ENCODE measurements around the gene WDFY4.

WDFY4 gene

DNA sequence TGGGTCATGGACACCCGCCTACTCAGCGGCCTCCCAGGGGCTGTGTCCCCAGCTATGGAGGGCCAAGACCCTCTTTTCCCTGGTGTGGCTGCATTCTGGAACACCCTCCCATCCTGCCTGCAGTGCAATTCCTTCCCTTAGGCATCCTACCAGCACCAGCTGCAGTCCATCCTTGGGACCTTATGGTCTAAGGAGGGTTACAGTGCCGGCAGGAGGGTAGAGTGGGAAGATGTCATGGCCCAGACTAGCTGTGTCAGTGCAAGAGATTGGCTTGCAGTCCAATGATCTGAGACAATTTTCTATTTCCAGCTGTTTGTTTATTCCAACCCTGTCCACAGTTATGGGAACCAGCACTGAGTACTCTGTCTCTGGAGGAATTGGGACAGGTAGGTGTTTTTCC is 92.4 kb downstream of the WDFY4 start:
- FAIRE-seq (no peak), DNase-seq (ENCODE audit: insufficient read length, low spot score) (no peak)
- TF ChIP-seq, protein P1, sequence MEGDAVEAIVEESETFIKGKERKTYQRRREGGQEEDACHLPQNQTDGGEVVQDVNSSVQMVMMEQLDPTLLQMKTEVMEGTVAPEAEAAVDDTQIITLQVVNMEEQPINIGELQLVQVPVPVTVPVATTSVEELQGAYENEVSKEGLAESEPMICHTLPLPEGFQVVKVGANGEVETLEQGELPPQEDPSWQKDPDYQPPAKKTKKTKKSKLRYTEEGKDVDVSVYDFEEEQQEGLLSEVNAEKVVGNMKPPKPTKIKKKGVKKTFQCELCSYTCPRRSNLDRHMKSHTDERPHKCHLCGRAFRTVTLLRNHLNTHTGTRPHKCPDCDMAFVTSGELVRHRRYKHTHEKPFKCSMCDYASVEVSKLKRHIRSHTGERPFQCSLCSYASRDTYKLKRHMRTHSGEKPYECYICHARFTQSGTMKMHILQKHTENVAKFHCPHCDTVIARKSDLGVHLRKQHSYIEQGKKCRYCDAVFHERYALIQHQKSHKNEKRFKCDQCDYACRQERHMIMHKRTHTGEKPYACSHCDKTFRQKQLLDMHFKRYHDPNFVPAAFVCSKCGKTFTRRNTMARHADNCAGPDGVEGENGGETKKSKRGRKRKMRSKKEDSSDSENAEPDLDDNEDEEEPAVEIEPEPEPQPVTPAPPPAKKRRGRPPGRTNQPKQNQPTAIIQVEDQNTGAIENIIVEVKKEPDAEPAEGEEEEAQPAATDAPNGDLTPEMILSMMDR (IDR thresholded peaks at IDR 0.05; ENCODE audit: insufficient read depth, missing control alignments) = no peak

DNA sequence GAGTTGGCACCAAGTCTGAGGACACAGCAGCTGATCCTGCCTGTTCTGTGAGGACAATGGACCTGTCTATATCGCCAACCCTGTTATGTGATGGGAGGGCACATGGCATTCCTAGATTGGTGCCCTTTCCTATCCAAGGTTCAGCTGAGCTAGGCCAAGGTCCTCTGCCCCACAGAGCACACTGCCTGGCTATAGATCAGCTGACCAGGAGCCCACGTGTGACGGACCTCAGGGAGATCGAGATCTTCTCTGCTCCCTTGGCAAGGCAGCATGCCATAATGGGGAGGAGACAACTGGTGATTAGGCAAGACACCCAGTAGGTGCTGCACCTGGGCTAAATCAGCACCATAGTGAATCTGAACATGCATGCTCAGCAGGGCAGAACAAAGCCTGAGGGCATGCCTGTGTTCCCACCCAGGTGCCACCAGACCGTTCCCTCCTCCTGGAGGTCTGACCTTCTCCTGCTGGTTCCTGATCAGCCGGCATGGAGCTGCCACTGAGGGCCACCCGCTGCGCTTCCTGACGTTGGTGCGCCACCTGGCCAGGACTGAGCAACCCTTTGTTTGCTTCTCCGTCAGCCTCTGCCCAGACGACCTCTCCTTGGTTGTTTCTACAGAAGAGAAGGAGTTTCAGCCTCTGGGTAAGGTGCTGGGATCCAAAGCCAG is 93.7 kb downstream of the WDFY4 start:
- TF ChIP-seq, protein P1 (IDR thresholded peaks at IDR 0.05; ENCODE audit: insufficient read depth, missing control alignments) = no peak
- FAIRE-seq = no peak
- DNase-seq (ENCODE audit: insufficient read length, low spot score) = no peak

DNA sequence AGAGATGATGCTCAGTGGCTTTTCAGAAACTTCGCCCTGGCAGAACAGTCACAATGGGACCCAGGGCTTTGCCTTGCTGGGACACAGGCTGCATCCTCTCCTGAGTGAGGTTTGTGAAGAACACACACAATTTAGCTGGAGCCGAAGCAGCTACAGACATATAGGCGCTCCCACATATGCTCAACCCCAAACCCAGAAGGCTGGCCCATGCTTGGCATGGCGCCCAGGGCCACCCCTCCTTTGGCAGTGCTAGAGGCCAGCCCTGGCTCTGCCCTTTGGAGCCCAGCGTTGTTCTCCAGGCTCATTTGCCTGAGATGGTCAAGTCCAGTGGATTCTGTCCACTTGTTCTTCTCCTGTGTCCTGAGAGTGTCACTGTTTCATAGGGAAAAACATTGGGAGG is 94.4 kb downstream of the WDFY4 start:
- TF ChIP-seq, protein P1 (IDR thresholded peaks at IDR 0.05; ENCODE audit: insufficient read depth, missing control alignments) = no peak
- no peak for FAIRE-seq
- no peak for DNase-seq (ENCODE audit: insufficient read length, low spot score)

DNA sequence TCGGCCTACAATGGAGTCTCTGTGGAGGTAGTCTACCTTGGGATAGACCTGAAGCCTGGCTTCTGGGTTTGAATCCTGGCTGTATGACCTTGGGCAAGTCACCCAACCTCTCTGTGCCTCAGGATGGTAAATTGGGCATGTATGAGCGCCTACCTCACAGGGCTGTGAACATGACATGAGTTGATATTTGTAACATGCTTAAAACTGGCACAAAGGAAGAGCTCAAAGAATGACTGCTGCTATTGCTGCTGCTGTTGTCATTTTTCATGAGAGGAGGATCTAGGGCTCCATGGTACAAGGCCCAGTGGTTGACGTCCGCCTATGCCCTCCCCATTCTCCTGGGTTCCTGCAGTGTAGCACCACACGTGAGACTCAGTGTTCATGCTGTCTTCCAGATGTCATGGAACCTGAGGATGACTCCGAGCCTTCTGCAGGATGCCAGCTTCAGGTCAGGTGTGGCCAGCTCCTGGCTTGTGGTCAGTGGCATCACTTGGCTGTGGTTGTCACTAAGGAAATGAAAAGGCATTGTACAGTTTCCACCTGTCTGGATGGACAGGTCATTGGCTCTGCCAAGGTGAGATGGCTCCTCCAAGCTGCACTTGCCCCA is 95.0 kb downstream of the WDFY4 start:
- FAIRE-seq = no peak
- TF ChIP-seq, protein P1 (IDR thresholded peaks at IDR 0.05; ENCODE audit: insufficient read depth, missing control alignments) = no peak
- DNase-seq (ENCODE audit: insufficient read length, low spot score) = no peak

DNA sequence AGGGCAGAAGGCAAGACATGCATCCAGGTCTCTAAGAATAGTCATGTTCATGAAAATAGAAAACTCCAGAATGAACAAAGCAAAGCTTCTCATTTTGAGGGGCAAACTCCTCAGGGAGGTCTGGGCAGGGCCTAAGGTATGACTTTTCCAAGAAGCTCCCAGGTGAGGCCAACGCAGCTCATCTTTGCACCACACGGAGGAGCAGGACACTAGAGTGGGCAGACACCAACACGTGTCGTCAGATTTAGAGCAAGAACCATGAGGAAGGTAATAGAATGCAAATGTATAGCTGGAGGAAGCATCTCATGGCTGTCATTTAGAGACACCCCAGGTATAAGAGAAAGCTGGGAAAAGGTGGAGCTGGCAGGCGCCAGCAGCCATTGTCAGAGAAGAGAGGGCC is 95.7 kb downstream of the WDFY4 start:
- TF ChIP-seq, protein P1 (IDR thresholded peaks at IDR 0.05; ENCODE audit: insufficient read depth, missing control alignments) = no peak
- no peak for DNase-seq (ENCODE audit: insufficient read length, low spot score)
- no peak for FAIRE-seq

DNA sequence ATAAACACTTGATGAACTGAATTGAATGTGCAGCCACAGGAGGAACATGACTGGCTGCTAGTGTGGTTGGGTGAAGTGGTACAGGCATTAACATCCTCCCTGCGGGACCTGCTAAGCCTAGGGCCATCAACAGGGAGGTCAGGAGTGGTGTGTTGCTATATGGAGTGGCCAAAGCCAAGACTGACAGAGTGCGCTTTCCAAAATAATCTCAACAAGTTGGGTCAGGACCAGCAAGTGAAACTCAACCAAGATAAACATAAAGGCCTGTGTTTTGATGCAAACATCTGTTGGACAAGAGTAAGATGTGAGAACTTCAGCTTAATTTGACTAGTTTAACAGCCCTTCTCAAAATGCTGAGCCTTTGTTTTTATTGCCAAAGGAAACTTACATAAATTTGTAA is 97.7 kb downstream of the WDFY4 start:
- DNase-seq (ENCODE audit: insufficient read length, low spot score) = no peak
- TF ChIP-seq, protein P1 (IDR thresholded peaks at IDR 0.05; ENCODE audit: insufficient read depth, missing control alignments) = no peak

DNA sequence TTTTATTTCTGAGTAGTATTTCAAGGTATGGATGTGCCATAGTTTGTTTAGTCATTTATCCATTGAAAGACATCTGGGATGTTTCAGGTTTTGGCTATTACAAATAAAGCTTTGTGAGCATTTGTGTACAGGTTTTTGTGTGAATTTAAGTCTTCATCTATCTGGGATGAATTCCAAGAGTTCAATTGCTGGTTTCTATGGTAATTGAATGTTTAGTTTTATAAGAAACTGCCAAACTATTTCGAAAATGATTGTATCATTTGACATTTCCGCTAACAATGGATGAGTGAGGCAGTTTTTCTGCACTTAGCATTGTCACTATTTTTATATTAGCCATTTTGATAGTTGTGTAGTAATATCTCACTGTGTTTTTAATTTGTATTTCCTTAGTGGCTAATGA is 99.4 kb downstream of the WDFY4 start:
- TF ChIP-seq, protein P1 (IDR thresholded peaks at IDR 0.05; ENCODE audit: insufficient read depth, missing control alignments) = no peak
- no peak for FAIRE-seq

More for the DNA sequence above, 97.7 kb downstream of the WDFY4 start:
- FAIRE-seq = no peak

More for the DNA sequence above, 99.4 kb downstream of the WDFY4 start:
- no peak for DNase-seq (ENCODE audit: insufficient read length, low spot score)
